Retinal pigment epithelial cell (primary cell): ENCODE measurements around the gene TTR.

Source experiments
- DNase-seq: peaks from one replicate; pipeline ENCODE4 v3.0.0-alpha.2; 2010; ENCODE audit warnings: low read depth
- H3K4me3 ChIP-seq: 2 replicates; pipeline ENCODE4 v1.5.1; 2011; ENCODE audit warnings: mild to moderate bottlenecking, low read length, control low read depth, moderate library complexity
- CTCF ChIP-seq: conservative IDR thresholded peaks from 2 replicates; pipeline ENCODE4 v1.5.1; 2011; ENCODE audit warnings: low read depth, low read length, control low read depth, inconsistent platforms

Gene TTR

GRCh38 chr18:31598021-31598805 lies 6.5 kb downstream of the TTR start:
- no peak overlapping the region for H3K4me3 ChIP-seq
- no peak for TF ChIP-seq CTCF
- DNase-seq = no peak

GRCh38 chr18:31603315-31603714 lies 11.6 kb downstream of the TTR start:
- TF ChIP-seq CTCF = no peak
- no peak for DNase-seq
- no peak overlapping the region for H3K4me3 ChIP-seq

GRCh38 chr18:31606265-31606664 lies 14.6 kb downstream of the TTR start:
- H3K4me3 ChIP-seq = no peak overlapping the region
- TF ChIP-seq CTCF = no peak
- DNase-seq = no peak

GRCh38 chr18:31607384-31607783 lies 15.7 kb downstream of the TTR start:
- no peak for DNase-seq

GRCh38 chr18:31609886-31610285 lies 18.2 kb downstream of the TTR start:
- no peak for DNase-seq
- H3K4me3 ChIP-seq = no peak overlapping the region
- no peak for TF ChIP-seq CTCF

More at GRCh38 chr18:31607384-31607783, 15.7 kb downstream of the TTR start:
- no peak for TF ChIP-seq CTCF
- H3K4me3 ChIP-seq = no peak overlapping the region

GRCh38 chr18:31610286-31611205 lies 18.9 kb downstream of the TTR start:
- TF ChIP-seq CTCF = peak; percentile 33
- DNase-seq = no peak
- H3K4me3 ChIP-seq = no peak overlapping the region

GRCh38 chr18:31611511-31611910 lies 19.8 kb downstream of the TTR start:
- no peak for TF ChIP-seq CTCF
- no peak for DNase-seq
- no peak overlapping the region for H3K4me3 ChIP-seq
